Activated gamma-delta T cell (primary cell): ENCODE results near the gene UIMC1.
A peak's percentile ranks its signal among the peaks of the same experiment; 100 is the strongest.
"Not testable (repeated sequence)": the region's sequence is repeated elsewhere in the genome, so short reads cannot be mapped to it uniquely, and the experiment has no call there.

Source experiments
- DNase-seq: peaks from one replicate; lab custom pipeline; 2025; lab: John Stamatoyannopoulos, UW
- total RNA-seq, 2 donors: gene quantifications; one replicate each; lab custom pipeline; 2026; lab: John Stamatoyannopoulos, UW

The UIMC1 gene
- 65.2 to 74.4 reads per million in 2 donors for total RNA-seq

GRCh38 chr5:177006265-177006972, at the start of gene UIMC1:
UIMC1 (minus strand) TSS chr5:177006779; CDS start chr5:176982615, 24,164 bp downstream.
- peak; percentile 88 for DNase-seq

- DNase-seq, result no peak
These were observed 42.7 kb upstream of the UIMC1 start for GRCh38 chr5:177049285-177049684.

- not testable (repeated sequence) for DNase-seq
These were observed 42.0 kb upstream of the UIMC1 start for GRCh38 chr5:177048531-177048930.

GRCh38 chr5:177045631-177046030, 39.1 kb upstream of the UIMC1 start:
- DNase-seq, result no peak

GRCh38 chr5:177044641-177045040, 38.1 kb upstream of the UIMC1 start:
- DNase-seq, result no peak

GRCh38 chr5:177043958-177044357, 37.4 kb upstream of the UIMC1 start:
- DNase-seq, result no peak

GRCh38 chr5:177043114-177043513, 36.5 kb upstream of the UIMC1 start:
- no peak for DNase-seq

GRCh38 chr5:177041936-177042335, 35.4 kb upstream of the UIMC1 start:
- no peak for DNase-seq

GRCh38 chr5:177040814-177041420, 34.3 kb upstream of the UIMC1 start:
- no peak for DNase-seq

- DNase-seq, result no peak
These were observed 30.3 kb upstream of the UIMC1 start for GRCh38 chr5:177036921-177037320.

- DNase-seq, result no peak
These were observed 29.9 kb upstream of the UIMC1 start for GRCh38 chr5:177036443-177036842.

- no peak for DNase-seq
These were observed 29.4 kb upstream of the UIMC1 start for GRCh38 chr5:177035976-177036375.

GRCh38 chr5:177029498-177029897, 22.9 kb upstream of the UIMC1 start:
- no peak for DNase-seq

- DNase-seq, result no peak
These were observed 21.1 kb upstream of the UIMC1 start for GRCh38 chr5:177027665-177028064.

GRCh38 chr5:177025101-177025601, 18.6 kb upstream of the UIMC1 start:
- no peak for DNase-seq

GRCh38 chr5:177024559-177024958, 18.0 kb upstream of the UIMC1 start:
- DNase-seq, result no peak

GRCh38 chr5:177023303-177023664, 16.7 kb upstream of the UIMC1 start:
- no peak for DNase-seq

GRCh38 chr5:177022386-177023302, 16.1 kb upstream of the UIMC1 start, which contains the start of gene ZNF346:
ZNF346 (plus strand) TSS chr5:177022696; CDS start chr5:177022739, 43 bp downstream.
- peak; percentile 64 for DNase-seq

- DNase-seq, result no peak
These were observed 13.5 kb upstream of the UIMC1 start for GRCh38 chr5:177020033-177020432.

- DNase-seq, result no peak
These were observed 11.8 kb upstream of the UIMC1 start for GRCh38 chr5:177018341-177018740.

GRCh38 chr5:177015156-177015555, 8.6 kb upstream of the UIMC1 start:
- no peak for DNase-seq

GRCh38 chr5:177010153-177010552, 3.6 kb upstream of the UIMC1 start:
- no peak for DNase-seq
